Sigmoid colon (tissue), 7 donors: ENCODE measurements around the gene MARCHF5. TPM values are rescaled to one million over a fixed set of nuclear protein-coding genes. Genes with fewer than 3 reads are reported as not detected.

ENCODE experiments used
- DNase-seq: peaks from one replicate; pipeline ENCODE4 v3.0.0-alpha.2; 2019
- H3K27ac ChIP-seq, 4 donors: fragments of 200-600 bp; sonication (generic); one replicate each; pipeline ENCODE4 v1.5.1; 2016 to 2019; ENCODE audit warnings: mild to moderate bottlenecking in 1 of 4
- H3K27me3 ChIP-seq, 3 donors: fragments of 200-600 bp; sonication (generic); one replicate each; pipeline ENCODE4 v1.5.1; 2019; ENCODE audit warnings: mild to moderate bottlenecking in 1 of 3
- H3K36me3 ChIP-seq, 4 donors: fragments of 200-600 bp; sonication (generic); one replicate each; pipeline ENCODE4 v1.5.1; 2016 to 2019
- H3K4me1 ChIP-seq, 4 donors: fragments of 200-600 bp; sonication (generic); one replicate each; pipeline ENCODE4 v1.5.1; 2017 to 2019
- H3K4me3 ChIP-seq, 4 donors: fragments of 200-600 bp; sonication (generic); one replicate each; pipeline ENCODE4 v1.5.1; 2017 to 2019; ENCODE audit warnings: mild to moderate bottlenecking in 2 of 4, moderate library complexity in 1 of 4
- H3K9me3 ChIP-seq, 4 donors: fragments of 200-600 bp in 3 of 4; sonication (generic) in 3 of 4; one replicate each; pipeline versions ENCODE4 v1.5.1 to v1.6.1; 2013 to 2019
- CTCF ChIP-seq, 4 experiments: fragments of 450-650 bp in 3 of 4; fragments of 200-600 bp in 1 of 4; IDR thresholded peaks; one replicate each; pipeline ENCODE4 v1.5.1; 2016 to 2019; ENCODE audit warnings: antibody characterized with exemption in 4 of 4, mild to moderate bottlenecking in 3 of 4, moderate library complexity in 2 of 4
- EP300 ChIP-seq, 4 donors: sonication (generic); formaldehyde crosslinking; IDR thresholded peaks; one replicate each; pipeline ENCODE4 v1.6.1; 2017; ENCODE audit warnings: antibody characterized with exemption in 4 of 4
- POLR2A ChIP-seq, 2 donors: fragments of 450-650 bp; IDR thresholded peaks; one replicate each; pipeline ENCODE4 v1.6.1; 2016; ENCODE audit warnings: antibody characterized with exemption in 2 of 2, mild to moderate bottlenecking in 2 of 2, moderate library complexity in 2 of 2
- POLR2AphosphoS5 ChIP-seq, 4 donors: sonication (generic); formaldehyde crosslinking; IDR thresholded peaks; one replicate each; pipeline ENCODE4 v1.6.1; 2017; ENCODE audit warnings: antibody characterized with exemption in 4 of 4
- WGBS, 2 donors: extraction: QIAGEN DNeasy Blood & Tissue Kit; methylation state at CpG; one replicate each; pipeline ENCODE4 v1.1.7; 2013; 5-methylcytosine and 5-hydroxymethylcytosine counted together
- intact Hi-C: fragments of 100-400 bp; cut with DNase I; formaldehyde crosslinking; loops from one replicate; pipeline ENCODE4 v1.15.1; 2023
- polyA plus RNA-seq, 3 donors: library from polyadenylated mRNA; stranded (reverse); fragments of 200-250 nt; gene quantifications; one replicate each; pipeline ENCODE4 v1.2.3, GENCODE V29; 2013
- total RNA-seq, 4 donors: library from RNA; depleted of rRNA; stranded (reverse); fragments of >200 nt; gene quantifications; one replicate each; pipeline ENCODE4 v1.1.0, GENCODE V29; 2016
- donor health status: healthy with polysubstance abuse.
- donor health status: Bipolar disorder and iron deficiency.
- donor health status: healthy.

Gene MARCHF5
- total and polyA plus RNA-seq, 7 donors = 9.5 to 30.5 (median 19.0) TPM

- Histone ChIP-seq H3K27ac (peak overlapping the region; percentile 31 to 64 (median 62)), H3K36me3 (no peaks in the 10 kb centered on the region), H3K4me3 (no peak overlapping the region), H3K9me3 (no peaks in the 10 kb centered on the region), H3K4me1 (peaks cover 0 to 27% (median 23%) of the 10 kb centered on the region in 4 donors), H3K27me3 (no peaks in the 10 kb centered on the region)
- intact Hi-C loops = no loop called here
- DNase-seq = no peak
- TF ChIP-seq EP300 (IDR thresholded peaks at IDR 0.05) (no peak), POLR2AphosphoS5 (IDR thresholded peaks at IDR 0.05) (no peak), CTCF (IDR thresholded peaks at IDR 0.05) (no peak), POLR2A (IDR thresholded peaks at IDR 0.05) (no peak)
Measured at GRCh38 chr10:92267343-92267742, 23.6 kb upstream of the MARCHF5 start.

- Histone ChIP-seq H3K36me3 (no peaks in the 10 kb centered on the region), H3K4me1 (peaks cover 0 to 27% (median 23%) of the 10 kb centered on the region in 4 donors), H3K27me3 (no peaks in the 10 kb centered on the region), H3K4me3 (no peak overlapping the region), H3K27ac (no peak overlapping the region), H3K9me3 (no peaks in the 10 kb centered on the region)
- DNase-seq = no peak
- 80 to 89% methylated on average over 2 of the region's 2 CpGs for WGBS, 2 donors
- no peak for TF ChIP-seq EP300 (IDR thresholded peaks at IDR 0.05)
- TF ChIP-seq CTCF (IDR thresholded peaks at IDR 0.05) = no peak
- TF ChIP-seq POLR2A (IDR thresholded peaks at IDR 0.05) = no peak
- TF ChIP-seq POLR2AphosphoS5 (IDR thresholded peaks at IDR 0.05) = no peak
- intact Hi-C loops = no loop called here
Measured at GRCh38 chr10:92268748-92269147, 22.2 kb upstream of the MARCHF5 start.

DNA sequence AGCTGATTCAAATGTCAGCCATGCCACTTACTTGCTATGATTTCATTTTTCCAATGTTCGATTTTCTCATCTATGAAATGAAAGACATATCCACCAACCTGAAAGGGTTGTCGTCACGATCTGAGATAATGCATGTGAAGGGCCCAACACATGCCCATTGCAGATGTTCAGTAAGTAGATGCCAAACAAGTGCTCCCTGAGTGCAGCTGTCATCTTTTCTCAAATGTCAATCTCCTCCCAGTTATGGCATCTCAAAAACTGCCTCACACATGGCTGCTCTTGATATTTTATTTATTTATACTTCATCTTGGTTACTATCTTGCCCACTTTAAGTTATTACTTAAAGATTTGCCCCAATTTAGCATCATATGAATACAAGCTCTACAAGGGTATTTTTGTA, 16.9 kb upstream of the MARCHF5 start:
- Histone ChIP-seq H3K27ac (no peak overlapping the region), H3K27me3 (no peaks in the 10 kb centered on the region), H3K9me3 (no peaks in the 10 kb centered on the region), H3K4me3 (no peak overlapping the region), H3K36me3 (no peaks in the 10 kb centered on the region), H3K4me1 (peaks cover 0 to 9% (median 3%) of the 10 kb centered on the region in 4 donors)
- WGBS, 2 donors = 96 to 97% methylated on average over 3 of the region's 3 CpGs
- no peak for TF ChIP-seq POLR2A (IDR thresholded peaks at IDR 0.05)
- no peak for TF ChIP-seq CTCF (IDR thresholded peaks at IDR 0.05)
- no peak for TF ChIP-seq POLR2AphosphoS5 (IDR thresholded peaks at IDR 0.05)
- no peak for TF ChIP-seq EP300 (IDR thresholded peaks at IDR 0.05)
- DNase-seq = no peak
- intact Hi-C loops = no loop called here

DNA sequence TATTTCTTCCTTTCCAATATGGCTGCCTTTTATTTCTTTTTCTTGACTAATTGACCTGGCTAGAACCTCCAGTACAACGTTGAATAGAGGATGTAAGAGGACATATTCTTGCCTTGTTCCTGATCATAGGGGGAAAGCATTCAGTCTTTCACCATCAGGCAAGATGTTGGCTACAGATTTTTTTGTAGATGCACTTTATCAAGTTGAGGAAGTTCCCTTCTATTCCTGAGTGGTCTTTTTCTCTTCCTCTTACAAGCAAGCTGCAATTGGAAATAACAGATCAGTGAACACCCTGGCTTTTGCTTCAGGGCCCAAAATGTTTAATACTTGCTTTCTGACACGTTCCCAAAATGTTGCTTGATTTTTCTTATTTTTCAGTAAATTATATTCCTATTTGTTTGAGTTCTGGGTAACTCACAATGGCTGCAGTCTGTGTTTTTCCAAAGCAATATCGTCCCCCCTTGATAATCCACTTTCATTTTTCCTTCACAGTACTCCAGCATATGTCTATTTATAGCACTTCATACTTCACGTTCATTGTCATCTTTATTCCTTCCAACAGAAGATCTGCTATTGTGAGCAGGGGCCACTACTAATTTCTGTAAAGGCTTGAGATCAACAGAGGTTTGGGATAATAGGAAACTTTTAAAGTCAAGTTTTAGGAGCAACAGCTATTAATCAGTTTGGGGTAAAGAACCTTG, 11.8 kb upstream of the MARCHF5 start:
- Histone ChIP-seq H3K36me3 (no peaks in the 10 kb centered on the region), H3K27ac (peak overlapping the region; percentile 63 to 80 (median 76)), H3K9me3 (no peaks in the 10 kb centered on the region), H3K4me3 (peak overlapping the region in 3 of 4 donors; percentile 16 to 42 (median 41)), H3K27me3 (no peaks in the 10 kb centered on the region), H3K4me1 (peaks cover 0 to 20% (median 16%) of the 10 kb centered on the region in 4 donors)
- intact Hi-C loops = no loop called here
- DNase-seq = no peak
- WGBS, 2 donors = 52 to 78% methylated on average over 4 of the region's 4 CpGs
- TF ChIP-seq POLR2AphosphoS5 (IDR thresholded peaks at IDR 0.05) (peak in 2 of 4 donors; percentile 15 to 36), POLR2A (IDR thresholded peaks at IDR 0.05) (no peak)

DNA sequence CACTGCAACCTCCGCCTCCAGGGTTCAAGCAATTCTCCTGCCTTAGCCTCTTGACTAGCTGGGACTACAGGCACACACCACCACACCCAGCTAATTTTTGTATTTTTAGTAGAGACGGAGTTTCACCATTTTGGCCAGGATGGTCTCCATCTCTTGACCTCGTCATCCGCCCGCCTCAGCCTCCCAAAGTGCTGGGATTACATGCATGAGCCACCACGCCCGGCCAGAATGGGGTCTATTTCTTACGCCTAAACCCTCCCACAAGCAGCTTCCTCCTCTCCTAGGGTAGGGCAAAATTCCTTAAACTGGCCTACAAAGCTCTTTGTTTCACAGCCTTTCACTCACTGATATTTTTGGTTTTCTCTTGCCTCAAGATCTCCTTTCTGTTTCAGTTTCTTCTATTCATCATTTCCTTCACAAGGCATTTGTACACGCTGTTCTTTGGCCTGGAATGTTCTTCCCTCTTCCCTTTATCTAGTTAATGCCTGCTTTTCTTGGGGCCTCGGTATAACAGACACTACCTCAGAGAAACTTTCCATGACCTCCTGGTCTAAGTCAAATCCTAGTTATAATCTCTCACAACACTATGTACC, 6.8 kb upstream of the MARCHF5 start:
- H3K36me3 ChIP-seq = no peaks in the 10 kb centered on the region
- H3K27me3 ChIP-seq = no peaks in the 10 kb centered on the region
- H3K4me1 ChIP-seq = peaks cover 0 to 29% (median 22%) of the 10 kb centered on the region in 4 donors
- TF ChIP-seq CTCF (IDR thresholded peaks at IDR 0.05) (no peak), EP300 (IDR thresholded peaks at IDR 0.05) (peak in 3 of 4 donors; percentile 26 to 78 (median 46)), POLR2A (IDR thresholded peaks at IDR 0.05) (no peak), POLR2AphosphoS5 (IDR thresholded peaks at IDR 0.05) (peak in 3 of 4 donors; percentile 53 to 73 (median 60))
- H3K9me3 ChIP-seq = no peaks in the 10 kb centered on the region
- DNase-seq = no peak
- 77 to 79% methylated on average over 10 of the region's 10 CpGs for WGBS, 2 donors
- H3K27ac ChIP-seq = peak overlapping the region; percentile 72 to 83 (median 80)
- peak overlapping the region in 1 of 4 donors; percentile 0 for H3K4me3 ChIP-seq
- intact Hi-C loops = no loop called here
